Measurements from ENCODE around the gene P3H2.

The P3H2 gene

GRCh38 chr3:189914799-189915198, 205.9 kb downstream of the P3H2 start:
- Histone ChIP-seq H3K27ac (ENCODE audit: low read depth, low read length) (no peak overlapping the region), H3K9me3 (ENCODE audit: insufficient read depth, low read depth, low read length) (no peaks in the 10 kb centered on the region), H3K9ac (ENCODE audit: low read depth, low read length) (no peak overlapping the region), H3K36me3 (ENCODE audit: insufficient read depth, low read length) (no peaks in the 10 kb centered on the region), H3K27me3 (ENCODE audit: insufficient read depth, low read length) (no peaks in the 10 kb centered on the region), H3K4me1 (ENCODE audit: insufficient read depth, low read length) (peaks cover 16% of the 10 kb centered on the region), H3K4me3 (ENCODE audit: low read length) (no peak overlapping the region)
- 83% methylated on average over 3 of the region's 3 CpGs for WGBS

- H3K4me1 ChIP-seq (ENCODE audit: insufficient read depth, low read length), result peaks cover 5% of the 10 kb centered on the region; the same call in 1 of the 2 replicates
- H3K4me3 ChIP-seq (ENCODE audit: low read length), result no peak overlapping the region
- no peak overlapping the region for H3K27ac ChIP-seq (ENCODE audit: low read depth, low read length)
- no peak overlapping the region for H3K9ac ChIP-seq (ENCODE audit: low read depth, low read length)
- H3K27me3 ChIP-seq (ENCODE audit: insufficient read depth, low read length), result no peaks in the 10 kb centered on the region
- no peaks in the 10 kb centered on the region for H3K36me3 ChIP-seq (ENCODE audit: insufficient read depth, low read length)
- WGBS, result 73% methylated on average over 1 of the region's 1 CpG
- no peaks in the 10 kb centered on the region for H3K9me3 ChIP-seq (ENCODE audit: insufficient read depth, low read depth, low read length)
These were observed 209.7 kb downstream of the P3H2 start for GRCh38 chr3:189911001-189911400.

GRCh38 chr3:189909573-189909972, 211.1 kb downstream of the P3H2 start:
- Histone ChIP-seq H3K36me3 (ENCODE audit: insufficient read depth, low read length) (no peaks in the 10 kb centered on the region), H3K4me3 (ENCODE audit: low read length) (no peak overlapping the region), H3K27ac (ENCODE audit: low read depth, low read length) (no peak overlapping the region), H3K27me3 (ENCODE audit: insufficient read depth, low read length) (no peaks in the 10 kb centered on the region), H3K9me3 (ENCODE audit: insufficient read depth, low read depth, low read length) (no peaks in the 10 kb centered on the region), H3K4me1 (ENCODE audit: insufficient read depth, low read length) (no peaks in the 10 kb centered on the region), H3K9ac (ENCODE audit: low read depth, low read length) (no peak overlapping the region)
- WGBS, result no CpG with 5 or more reads among the region's 2 CpGs

GRCh38 chr3:189909139-189909538, 211.6 kb downstream of the P3H2 start:
- H3K27ac ChIP-seq (ENCODE audit: low read depth, low read length), result no peak overlapping the region

GRCh38 chr3:189908646-189909045, 212.1 kb downstream of the P3H2 start:
- H3K9me3 ChIP-seq (ENCODE audit: insufficient read depth, low read depth, low read length), result no peaks in the 10 kb centered on the region
- no peaks in the 10 kb centered on the region for H3K36me3 ChIP-seq (ENCODE audit: insufficient read depth, low read length)
- H3K27ac ChIP-seq (ENCODE audit: low read depth, low read length), result no peak overlapping the region
- no peak overlapping the region for H3K9ac ChIP-seq (ENCODE audit: low read depth, low read length)
- no peaks in the 10 kb centered on the region for H3K4me1 ChIP-seq (ENCODE audit: insufficient read depth, low read length)
- H3K27me3 ChIP-seq (ENCODE audit: insufficient read depth, low read length), result no peaks in the 10 kb centered on the region
- no peak overlapping the region for H3K4me3 ChIP-seq (ENCODE audit: low read length)

More at GRCh38 chr3:189909139-189909538, 211.6 kb downstream of the P3H2 start:
- Histone ChIP-seq H3K9ac (ENCODE audit: low read depth, low read length) (no peak overlapping the region), H3K4me3 (ENCODE audit: low read length) (no peak overlapping the region), H3K27me3 (ENCODE audit: insufficient read depth, low read length) (no peaks in the 10 kb centered on the region), H3K9me3 (ENCODE audit: insufficient read depth, low read depth, low read length) (no peaks in the 10 kb centered on the region), H3K4me1 (ENCODE audit: insufficient read depth, low read length) (no peaks in the 10 kb centered on the region), H3K36me3 (ENCODE audit: insufficient read depth, low read length) (no peaks in the 10 kb centered on the region)
- 92% methylated on average over 2 of the region's 3 CpGs for WGBS

GRCh38 chr3:189907803-189908202, 212.9 kb downstream of the P3H2 start:
- H3K27ac ChIP-seq (ENCODE audit: low read depth, low read length), result no peak overlapping the region
- no peaks in the 10 kb centered on the region for H3K9me3 ChIP-seq (ENCODE audit: insufficient read depth, low read depth, low read length)
- H3K4me1 ChIP-seq (ENCODE audit: insufficient read depth, low read length), result peaks cover 4% of the 10 kb centered on the region; the same call in 1 of the 2 replicates
- WGBS, result 87% methylated on average over 6 of the region's 6 CpGs
- no peak overlapping the region for H3K4me3 ChIP-seq (ENCODE audit: low read length)
- H3K36me3 ChIP-seq (ENCODE audit: insufficient read depth, low read length), result no peaks in the 10 kb centered on the region
- no peaks in the 10 kb centered on the region for H3K27me3 ChIP-seq (ENCODE audit: insufficient read depth, low read length)
- H3K9ac ChIP-seq (ENCODE audit: low read depth, low read length), result no peak overlapping the region
